Measurements from ENCODE around the gene BRD3. TPM values are rescaled to one million over a fixed set of nuclear protein-coding genes. Genes with fewer than 3 reads are reported as not detected.

The BRD3 gene
- total and polyA plus RNA-seq, 2 of the 8 experiments (the other 6 are each of a cell fraction or from before 2014, with no cell fraction given) = 31.0 to 82.7 TPM

GRCh38 chr9:134027561-134027960 lies 40.3 kb downstream of the BRD3 start (continued):
- no peak for TF ChIP-seq TAF1 (IDR thresholded peaks at IDR 0.05; ENCODE audit: low read depth, low read length)
